ENCODE measurements around the gene STK32C. TPM values are rescaled to one million over a fixed set of nuclear protein-coding genes. Genes with fewer than 3 reads are reported as not detected.
"Not testable (repeated sequence)": the region's sequence is repeated elsewhere in the genome, so short reads cannot be mapped to it uniquely, and the experiment has no call there.

Gene STK32C
- total RNA-seq, 4 donors from 2014 or later: 4.8 to 6.4 (median 5.7) TPM

GRCh38 chr10:132220061-132220460, 87.7 kb downstream of the STK32C start:
- 89 to 94% methylated on average over 9 of the region's 9 CpGs for WGBS, 2 donors
- intact Hi-C loops (cut with DNase I; ENCODE audit: low total_unique reads): loop anchor here (5.0 kb wide), 2 partner anchors 132 to 237 kb away; no protein-coding TSS in a partner anchor
- no peak for DNase-seq (ENCODE audit: low spot score in 2 of 2)
- H3K4me3 ChIP-seq (ENCODE audit: low read depth, poor library complexity, severe bottlenecking): no peak overlapping the region
- TF ChIP-seq POLR2A (IDR thresholded peaks at IDR 0.05) (no peak), CTCF (IDR thresholded peaks at IDR 0.05) (no peak)

- TF ChIP-seq POLR2A (IDR thresholded peaks at IDR 0.05) (no peak), CTCF (IDR thresholded peaks at IDR 0.05) (no peak)
- intact Hi-C loops (cut with DNase I; ENCODE audit: low total_unique reads): no loop called here
- no peak overlapping the region for H3K4me3 ChIP-seq (ENCODE audit: low read depth, poor library complexity, severe bottlenecking)
- DNase-seq (ENCODE audit: low spot score in 2 of 2): no peak
- 78 to 82% methylated on average over 7 of the region's 7 CpGs for whole genome bisulfite sequencing, 2 donors
Measured at GRCh38 chr10:132219486-132219885, 88.3 kb downstream of the STK32C start.

- intact Hi-C loops (cut with DNase I; ENCODE audit: low total_unique reads); H3K4me3 ChIP-seq (ENCODE audit: low read depth, poor library complexity, severe bottlenecking); DNase-seq (ENCODE audit: low spot score in 2 of 2): not testable (repeated sequence)
- 71 to 82% methylated on average over 3 of the region's 3 CpGs for WGBS, 2 donors
Measured at GRCh38 chr10:132216441-132216840, 91.3 kb downstream of the STK32C start.

GRCh38 chr10:132213917-132214316, 93.8 kb downstream of the STK32C start:
- intact Hi-C loops (cut with DNase I; ENCODE audit: low total_unique reads): no loop called here

GRCh38 chr10:132212816-132213215, 94.9 kb downstream of the STK32C start:
- no peak for TF ChIP-seq POLR2A (IDR thresholded peaks at IDR 0.05)
- TF ChIP-seq CTCF (IDR thresholded peaks at IDR 0.05): no peak
- intact Hi-C loops (cut with DNase I; ENCODE audit: low total_unique reads): no loop called here
- no peak for DNase-seq (ENCODE audit: low spot score in 2 of 2)
- no peak overlapping the region for H3K4me3 ChIP-seq (ENCODE audit: low read depth, poor library complexity, severe bottlenecking)
- WGBS, 2 donors: 87 to 90% methylated on average over 9 of the region's 9 CpGs

More at GRCh38 chr10:132213917-132214316, 93.8 kb downstream of the STK32C start:
- H3K4me3 ChIP-seq (ENCODE audit: low read depth, poor library complexity, severe bottlenecking): no peak overlapping the region
- WGBS, 2 donors: 50 to 57% methylated on average over 4 of the region's 4 CpGs
- no peak for DNase-seq (ENCODE audit: low spot score in 2 of 2)
- TF ChIP-seq CTCF (IDR thresholded peaks at IDR 0.05) (no peak), POLR2A (IDR thresholded peaks at IDR 0.05) (no peak)

GRCh38 chr10:132211246-132211645, 96.5 kb downstream of the STK32C start:
- WGBS, 2 donors: 94 to 95% methylated on average over 12 to 14 of the region's 14 CpGs
- intact Hi-C loops (cut with DNase I; ENCODE audit: low total_unique reads): no loop called here
- H3K4me3 ChIP-seq (ENCODE audit: low read depth, poor library complexity, severe bottlenecking): no peak overlapping the region
- no peak for DNase-seq (ENCODE audit: low spot score in 2 of 2)
- TF ChIP-seq CTCF (IDR thresholded peaks at IDR 0.05) (no peak), POLR2A (IDR thresholded peaks at IDR 0.05) (no peak)
